C4-2B (cell line): ENCODE data around the gene CP.

Experiments
- CTCF ChIP-seq: fragments of 450-650 bp; conservative IDR thresholded peaks from 2 replicates; pipeline ENCODE4 v1.5.1; 2017; ENCODE audit warnings: mild to moderate bottlenecking
- ZFX ChIP-seq: fragments of 450-650 bp; IDR thresholded peaks from 2 replicates; pipeline ENCODE4 v1.6.1; 2017

- TF ChIP-seq CTCF, result no peak
- no peak for TF ChIP-seq ZFX
Observed at GRCh38 chr3:149122721-149123578, 98.7 kb downstream of the CP start.
